HPDE6-E6E7 (cell line): ENCODE measurements around the gene PCIF1.

ENCODE experiments used
- DNase-seq: peaks from one replicate; pipeline ENCODE4 v3.0.0; 2011; ENCODE audit warnings: missing footprints; ENCODE audit errors: extremely low spot score

Gene PCIF1

GRCh38 chr20:45904583-45905504, 29.6 kb upstream of the PCIF1 start:
- no peak for DNase-seq

- peak; percentile 95 for DNase-seq
Measured at GRCh38 chr20:45905505-45906079, 28.9 kb upstream of the PCIF1 start.

GRCh38 chr20:45907219-45907948, 27.1 kb upstream of the PCIF1 start:
- DNase-seq = no peak

GRCh38 chr20:45908084-45908483, 26.4 kb upstream of the PCIF1 start:
- DNase-seq = no peak

- no peak for DNase-seq
Measured at GRCh38 chr20:45909336-45909808, 25.1 kb upstream of the PCIF1 start.

GRCh38 chr20:45909817-45910669, 24.4 kb upstream of the PCIF1 start:
- DNase-seq = no peak

- DNase-seq = peak; percentile 98
Measured at GRCh38 chr20:45910670-45911485, 23.6 kb upstream of the PCIF1 start.

- DNase-seq = no peak
Measured at GRCh38 chr20:45911486-45912343, 22.8 kb upstream of the PCIF1 start, which contains the start of gene PLTP. Gene PLTP, minus strand, starts transcription at chr20:45912155. Its CDS starts 703 bp downstream, at chr20:45911452.

- DNase-seq = no peak
Measured at GRCh38 chr20:45912344-45912682, 22.2 kb upstream of the PCIF1 start.

- DNase-seq = no peak
Measured at GRCh38 chr20:45913116-45913515, 21.4 kb upstream of the PCIF1 start.

GRCh38 chr20:45917790-45918141, 16.7 kb upstream of the PCIF1 start:
- DNase-seq = no peak

- DNase-seq = no peak
Measured at GRCh38 chr20:45918182-45918737, 16.2 kb upstream of the PCIF1 start.

- no peak for DNase-seq
Measured at GRCh38 chr20:45918779-45919537, 15.5 kb upstream of the PCIF1 start.

GRCh38 chr20:45919542-45920399, 14.7 kb upstream of the PCIF1 start:
- DNase-seq = no peak

- DNase-seq = no peak
Measured at GRCh38 chr20:45920462-45921336, 13.8 kb upstream of the PCIF1 start.

- DNase-seq = no peak
Measured at GRCh38 chr20:45921337-45922189, 12.9 kb upstream of the PCIF1 start.
